Stimulated activated CD8-positive, alpha-beta memory T cell treated with anti-CD3 and anti-CD28 coated beads, Interleukin-15, amount 100 ng/mL, for 1 hour (primary cell): ENCODE results near the gene RUVBL2.

Experiments used
- DNase-seq: peaks from one replicate; pipeline ENCODE4 v3.0.0-alpha.2; 2020; ENCODE audit warnings: low read depth

Gene RUVBL2

GRCh38 chr19:48993175-48994034 is at the start of gene RUVBL2, which contains the start of gene GYS1:
RUVBL2 (plus strand) TSS chr19:48993887; CDS start chr19:48993912, 25 bp downstream.
GYS1 (minus strand) TSS chr19:48993309; CDS start chr19:48993112, 197 bp downstream.
- peak; percentile 97 for DNase-seq

DNA sequence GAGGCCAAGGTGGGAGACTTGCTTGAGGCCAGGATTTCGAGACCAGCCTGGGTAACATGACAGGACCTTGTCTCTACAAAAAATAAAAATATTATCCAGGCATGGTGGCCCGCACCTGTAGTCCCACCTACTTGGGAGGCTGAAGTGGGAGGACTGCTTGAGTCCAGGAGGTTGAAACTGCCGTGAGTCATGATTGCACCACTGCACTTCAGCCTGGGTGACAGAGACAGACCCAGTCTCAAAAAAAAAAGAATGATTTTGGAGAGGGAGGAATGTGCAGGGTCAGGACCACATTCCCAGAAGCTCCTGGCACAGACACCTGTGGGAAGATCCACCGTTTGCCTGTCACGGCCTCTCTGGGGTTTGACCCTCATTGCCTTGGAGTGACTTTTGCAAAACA is 48.3 kb upstream of the RUVBL2 start:
- no peak for DNase-seq

- DNase-seq = no peak
These were observed 47.9 kb upstream of the RUVBL2 start for GRCh38 chr19:48945817-48946216.

- no peak for DNase-seq
These were observed 47.0 kb upstream of the RUVBL2 start for GRCh38 chr19:48946463-48947257.

- DNase-seq = no peak
These were observed 46.5 kb upstream of the RUVBL2 start for GRCh38 chr19:48947258-48947542.

- DNase-seq = no peak
These were observed 43.5 kb upstream of the RUVBL2 start for GRCh38 chr19:48950159-48950558.

DNA sequence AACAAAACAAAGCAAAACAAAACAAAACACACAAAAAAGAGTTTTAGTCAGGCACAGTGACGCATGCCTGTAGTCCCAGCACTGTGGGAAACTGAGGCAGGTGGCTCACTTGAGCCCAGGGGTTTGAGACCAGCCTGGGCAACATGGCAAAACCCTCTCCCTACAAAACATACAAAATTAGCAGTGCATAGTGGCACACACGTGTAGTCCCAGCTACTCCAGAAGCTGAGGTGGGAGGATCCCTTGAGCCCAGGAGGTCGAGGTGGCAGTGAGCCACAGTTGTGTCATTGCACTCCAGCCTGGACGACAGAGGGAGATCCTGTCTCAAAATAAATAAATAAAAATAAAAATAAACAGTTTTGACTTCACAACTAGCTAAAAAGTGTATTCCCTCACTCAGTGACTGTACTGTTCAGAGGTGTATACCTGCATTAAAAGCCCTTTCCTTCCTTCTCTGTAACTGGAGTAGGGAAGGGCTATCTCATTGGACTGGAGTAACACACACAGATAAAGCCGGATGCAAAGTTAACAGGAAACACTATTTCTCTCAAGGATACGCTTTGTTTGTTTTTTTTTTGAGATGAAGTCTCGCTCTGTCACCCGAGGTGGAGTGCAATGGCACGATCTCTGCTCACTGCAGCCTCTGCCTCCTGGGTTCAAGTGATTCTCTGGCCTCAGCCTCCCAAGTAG is 42.7 kb upstream of the RUVBL2 start:
- no peak for DNase-seq

DNA sequence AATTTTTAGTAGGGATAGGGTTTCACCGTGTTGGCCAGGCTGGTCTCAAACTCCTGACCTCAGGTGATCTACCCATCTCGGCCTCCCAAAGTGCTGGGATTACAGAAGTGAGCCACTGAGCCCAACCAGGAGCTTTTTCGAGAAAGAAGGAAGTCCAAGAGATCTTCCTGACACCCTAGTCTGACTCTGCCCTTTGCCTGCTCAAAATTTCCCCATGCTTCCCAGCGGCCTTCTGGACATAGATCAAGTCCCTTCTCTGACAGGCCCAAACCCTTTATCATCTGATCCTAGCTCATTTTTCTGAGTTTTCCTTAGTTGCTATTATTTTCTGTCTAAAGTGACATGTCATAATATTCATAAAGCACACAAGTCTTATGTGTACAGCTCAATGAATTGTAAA is 40.5 kb upstream of the RUVBL2 start:
- DNase-seq = no peak

DNA sequence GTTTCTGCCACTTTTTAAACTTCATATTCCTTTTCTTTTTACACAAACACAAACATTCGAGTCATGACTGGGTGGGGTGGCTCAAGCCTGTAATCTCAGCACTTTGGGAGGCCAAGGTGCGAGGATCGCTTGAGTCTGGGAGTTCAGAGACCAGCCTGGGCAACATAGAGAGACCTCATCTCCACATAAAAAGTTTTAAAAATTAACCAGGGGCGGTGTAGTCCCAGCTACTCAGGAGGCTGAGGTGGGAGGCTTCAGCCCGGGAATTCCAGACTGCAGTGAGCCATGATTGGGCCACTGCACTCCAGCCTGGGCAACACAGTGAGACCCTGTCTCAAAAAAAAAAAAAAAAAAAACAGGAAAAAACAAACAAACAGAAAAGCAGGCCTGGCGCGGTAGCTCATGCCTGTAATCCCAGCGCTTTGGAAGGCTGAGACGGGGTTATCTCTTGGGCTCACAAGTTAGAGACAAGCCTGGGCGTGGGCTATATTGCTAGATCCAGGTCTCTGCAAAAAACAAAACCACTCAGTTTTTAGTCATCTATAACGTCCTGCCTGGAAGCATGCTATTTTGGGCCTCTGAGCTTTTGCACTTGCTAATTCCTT is 39.6 kb upstream of the RUVBL2 start:
- no peak for DNase-seq

DNA sequence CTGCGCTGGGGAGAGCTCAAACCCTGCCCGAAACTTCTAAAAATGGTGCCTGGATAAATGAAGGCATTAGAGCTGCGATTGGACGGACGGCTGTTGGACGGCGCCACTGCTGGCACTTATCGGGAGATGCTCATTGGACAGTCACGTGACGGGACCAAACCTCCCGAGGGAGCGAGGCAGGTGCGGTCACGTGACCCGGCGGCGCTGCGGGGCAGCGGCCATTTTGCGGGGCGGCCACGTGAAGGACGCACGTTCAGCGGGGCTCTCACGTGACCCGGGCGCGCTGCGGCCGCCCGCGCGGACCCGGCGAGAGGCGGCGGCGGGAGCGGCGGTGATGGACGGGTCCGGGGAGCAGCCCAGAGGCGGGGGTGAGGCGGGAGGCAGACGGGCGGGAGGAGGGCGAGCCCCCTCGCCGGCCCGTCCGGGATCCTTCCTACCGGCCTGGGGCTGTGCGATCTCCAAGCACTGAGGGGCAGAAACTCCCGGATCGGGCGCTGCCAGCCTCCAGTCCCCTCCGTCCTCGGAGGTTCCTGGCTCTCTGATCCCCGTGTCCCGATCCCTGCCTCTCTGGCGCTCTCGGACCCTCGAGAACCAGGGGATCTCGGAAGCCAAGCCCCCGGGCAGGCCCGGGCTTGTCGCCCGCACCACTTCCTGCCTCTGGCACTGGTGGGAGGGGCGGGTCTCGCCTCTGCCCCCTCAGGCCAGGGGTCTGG is 38.9 kb upstream of the RUVBL2 start, which contains the start of gene BAX:
Gene BAX (plus strand): TSS at position 281 of the 713 bp plus-strand sequence. CDS start 54 bp downstream, at position 335.
- peak; percentile 70 for DNase-seq

DNA sequence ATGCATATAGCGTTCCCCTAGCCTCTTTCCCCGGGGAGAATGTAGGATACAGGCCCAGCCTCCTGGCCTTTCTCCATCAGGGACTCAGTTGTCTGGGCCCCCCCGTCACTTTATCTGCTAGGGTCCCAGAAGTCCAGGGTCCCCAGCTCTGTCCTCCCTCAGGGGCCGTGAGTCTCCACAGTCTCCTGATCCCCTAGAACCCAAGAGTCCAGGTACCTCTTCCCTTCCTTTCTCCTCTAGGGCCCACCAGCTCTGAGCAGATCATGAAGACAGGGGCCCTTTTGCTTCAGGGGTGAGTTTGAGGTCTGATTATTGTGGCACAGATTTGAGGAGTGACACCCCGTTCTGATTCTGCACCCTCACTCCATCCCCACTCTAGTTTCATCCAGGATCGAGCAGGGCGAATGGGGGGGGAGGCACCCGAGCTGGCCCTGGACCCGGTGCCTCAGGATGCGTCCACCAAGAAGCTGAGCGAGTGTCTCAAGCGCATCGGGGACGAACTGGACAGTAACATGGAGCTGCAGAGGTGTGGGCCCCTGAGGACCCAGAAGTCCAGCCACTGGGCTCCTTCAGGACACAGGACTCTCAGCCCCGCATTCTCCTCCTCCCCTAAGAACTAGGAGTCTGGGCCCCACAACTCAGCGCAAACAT is 38.3 kb upstream of the RUVBL2 start:
- no peak for DNase-seq

DNA sequence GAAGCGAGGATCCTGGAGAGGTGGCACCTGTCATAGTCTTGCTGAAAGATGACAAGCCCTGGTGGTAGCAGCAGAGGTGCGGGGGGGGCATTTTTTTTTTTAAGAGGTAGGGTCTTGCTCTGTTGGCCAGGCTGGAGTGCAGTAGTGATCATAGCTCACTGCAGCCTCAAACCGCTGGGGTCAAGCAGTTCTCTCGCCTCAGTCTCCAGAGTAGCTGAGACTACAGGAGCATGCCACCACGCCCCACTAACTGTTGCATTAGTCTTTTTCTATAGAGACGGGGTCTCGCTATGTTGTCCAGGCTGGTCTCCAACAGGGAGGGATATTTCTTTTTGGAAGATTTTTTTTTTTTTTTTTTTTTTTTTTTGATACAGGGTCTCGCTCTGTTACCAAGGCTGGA is 35.7 kb upstream of the RUVBL2 start:
- no peak for DNase-seq

GRCh38 chr19:48959341-48960239 is 34.1 kb upstream of the RUVBL2 start:
- no peak for DNase-seq

DNA sequence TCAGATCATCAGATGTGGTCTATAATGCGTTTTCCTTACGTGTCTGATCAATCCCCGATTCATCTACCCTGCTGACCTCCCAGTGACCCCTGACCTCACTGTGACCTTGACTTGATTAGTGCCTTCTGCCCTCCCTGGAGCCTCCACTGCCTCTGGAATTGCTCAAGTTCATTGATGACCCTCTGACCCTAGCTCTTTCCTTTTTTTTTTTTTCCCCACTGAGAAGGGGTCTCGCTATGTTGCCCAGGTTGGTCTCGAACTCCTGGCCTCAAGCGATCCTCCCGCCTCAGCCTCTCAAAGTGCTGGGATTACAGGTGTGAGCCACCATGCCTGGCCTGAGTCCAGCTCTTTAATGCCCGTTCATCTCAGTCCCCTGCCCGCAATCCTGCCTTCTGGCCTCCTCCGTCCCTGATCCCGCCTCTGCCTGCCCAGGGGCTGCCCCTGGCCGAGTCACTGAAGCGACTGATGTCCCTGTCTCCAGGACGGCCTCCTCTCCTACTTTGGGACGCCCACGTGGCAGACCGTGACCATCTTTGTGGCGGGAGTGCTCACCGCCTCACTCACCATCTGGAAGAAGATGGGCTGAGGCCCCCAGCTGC is 32.5 kb upstream of the RUVBL2 start:
- no peak for DNase-seq

DNA sequence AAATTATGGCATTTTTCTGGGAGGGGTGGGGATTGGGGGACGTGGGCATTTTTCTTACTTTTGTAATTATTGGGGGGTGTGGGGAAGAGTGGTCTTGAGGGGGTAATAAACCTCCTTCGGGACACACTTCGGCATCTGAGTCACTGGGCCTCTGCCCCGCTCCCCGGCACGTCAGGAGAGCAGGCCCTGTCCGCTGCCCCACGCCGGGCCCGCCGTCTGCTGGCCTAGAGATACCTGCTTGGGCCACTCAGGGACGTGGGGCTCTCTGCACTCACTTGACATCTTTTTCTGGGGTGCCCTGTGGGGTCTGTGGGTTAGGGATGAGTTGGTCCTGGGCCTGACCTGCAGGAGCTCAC is 32.0 kb upstream of the RUVBL2 start:
- no peak for DNase-seq

DNA sequence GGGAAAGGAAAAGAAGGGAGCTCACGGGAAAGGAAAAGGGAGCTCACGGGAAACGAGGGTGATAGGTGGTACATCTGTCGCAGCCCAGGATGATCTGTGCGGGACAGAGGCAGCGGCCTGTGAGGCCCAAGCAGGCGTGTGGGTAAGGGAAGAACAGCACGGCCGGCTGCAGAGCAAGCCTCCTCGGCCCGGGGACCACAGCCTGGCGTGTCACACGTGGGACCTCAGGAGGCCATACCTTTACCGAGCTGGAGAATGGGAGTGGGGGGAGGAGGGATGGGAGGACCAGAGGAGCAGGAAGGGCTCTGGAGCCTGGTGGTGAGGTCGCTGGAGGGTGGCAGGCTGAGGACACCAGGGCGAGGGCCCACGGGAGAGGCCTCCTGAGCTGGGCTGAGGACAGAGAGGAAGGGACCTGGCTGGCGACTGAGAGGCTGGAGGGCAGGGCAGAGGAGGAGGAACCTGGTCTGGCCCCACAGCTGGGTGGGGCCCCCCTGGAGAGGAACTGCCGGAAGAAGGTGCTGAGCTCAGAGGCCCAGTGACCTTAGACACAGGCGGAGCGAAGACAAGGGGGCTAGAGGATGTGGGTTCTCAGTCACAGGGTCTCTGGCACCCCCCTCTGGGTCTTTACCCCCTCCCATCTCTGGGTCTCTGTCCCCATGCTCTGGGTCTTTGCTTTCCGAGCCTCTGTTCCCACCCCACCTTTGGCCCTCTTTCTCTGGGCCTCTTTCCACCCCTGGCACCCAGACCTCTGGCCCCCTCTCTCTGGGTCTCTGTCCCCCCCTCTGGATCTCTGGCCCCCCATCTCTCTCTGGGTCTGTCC is 31.4 kb upstream of the RUVBL2 start:
- no peak for DNase-seq

DNA sequence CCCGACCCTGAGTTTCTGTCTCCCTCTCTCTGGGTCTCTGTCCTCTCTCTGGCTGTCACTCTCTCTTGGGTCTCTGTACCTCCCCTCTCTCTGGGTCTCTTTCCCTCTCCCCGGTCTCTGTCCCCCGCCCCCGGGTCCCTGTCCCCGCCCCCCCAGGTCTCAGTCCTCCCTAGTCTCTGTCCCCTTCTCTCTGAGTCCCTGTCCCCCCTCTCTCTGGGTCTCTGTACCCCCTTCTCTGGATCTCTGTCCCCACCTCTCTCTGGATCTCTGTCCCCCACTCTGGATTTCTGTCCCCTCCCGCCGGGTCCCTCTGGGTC is 30.9 kb upstream of the RUVBL2 start:
- no peak for DNase-seq

GRCh38 chr19:48963371-48964204 is 30.1 kb upstream of the RUVBL2 start:
- DNase-seq = no peak
